Measurements from ENCODE around the gene NUP62.
A peak's percentile ranks its signal among the peaks of the same experiment; 100 is the strongest.
"Not testable (repeated sequence)": the region's sequence is repeated elsewhere in the genome, so short reads cannot be mapped to it uniquely, and the experiment has no call there.

NUP62 gene

GRCh38 chr19:49950956-49951526, 21.7 kb upstream of the NUP62 start:
- no peak for DNase-seq

GRCh38 chr19:49950590-49950948, 21.3 kb upstream of the NUP62 start:
- DNase-seq, result no peak

- no peak for DNase-seq
Observed at GRCh38 chr19:49949742-49950589, 20.7 kb upstream of the NUP62 start.

- DNase-seq, result no peak
Observed at GRCh38 chr19:49946415-49946814, 17.1 kb upstream of the NUP62 start.

- DNase-seq, result not testable (repeated sequence)
Observed at GRCh38 chr19:49944567-49944966, 15.3 kb upstream of the NUP62 start.

- no peak for DNase-seq
Observed at GRCh38 chr19:49940482-49940791, 11.1 kb upstream of the NUP62 start.

- no peak for DNase-seq
Observed at GRCh38 chr19:49939721-49940481, 10.6 kb upstream of the NUP62 start.

GRCh38 chr19:49938662-49939061, 9.4 kb upstream of the NUP62 start:
- no peak for DNase-seq

GRCh38 chr19:49937750-49938381, 8.6 kb upstream of the NUP62 start:
- DNase-seq, result peak; percentile 18 to 76 (median 66)

- DNase-seq, result no peak
Observed at GRCh38 chr19:49936549-49936948, 7.2 kb upstream of the NUP62 start.

GRCh38 chr19:49933643-49934042, 4.3 kb upstream of the NUP62 start:
- no peak for DNase-seq

GRCh38 chr19:49932731-49933131, 3.4 kb upstream of the NUP62 start:
- peak in 5 of 6 experiments; percentile 7 to 58 (median 58) for DNase-seq

GRCh38 chr19:49932041-49932451, 2.7 kb upstream of the NUP62 start:
- no peak for DNase-seq

- DNase-seq, result no peak
Observed at GRCh38 chr19:49931293-49932040, 2.2 kb upstream of the NUP62 start.

- peak in 1 of 6 experiments; percentile 20 for DNase-seq
Observed at GRCh38 chr19:49930483-49931011, 1.2 kb upstream of the NUP62 start.

- DNase-seq, result peak; percentile 92 to 99 (median 96)
Observed at GRCh38 chr19:49929611-49930482, 543 bp upstream of the NUP62 start.

GRCh38 chr19:49927526-49928264, 1.6 kb downstream of the NUP62 start:
- no peak for DNase-seq

- no peak for DNase-seq
Observed at GRCh38 chr19:49926515-49926914, 2.8 kb downstream of the NUP62 start.

- no peak for DNase-seq
Observed at GRCh38 chr19:49925486-49925885, 3.8 kb downstream of the NUP62 start.

GRCh38 chr19:49924881-49925210, 4.5 kb downstream of the NUP62 start:
- DNase-seq, result not testable (repeated sequence)
